Cerebellar nuclear complex (tissue), 1 donor: ENCODE measurements around the gene TMX3.

Source experiments
- DNase-seq, 2 experiments: peaks; one replicate each; lab custom pipeline; 2025; lab: John Stamatoyannopoulos, UW

Gene TMX3

GRCh38 chr18:68707646-68708045 lies 7.3 kb downstream of the TMX3 start:
- no peak for DNase-seq

- DNase-seq: no peak
These were observed 9.8 kb downstream of the TMX3 start for GRCh38 chr18:68705119-68705518.

- no peak for DNase-seq
These were observed 11.6 kb downstream of the TMX3 start for GRCh38 chr18:68703326-68703725.

GRCh38 chr18:68701353-68701752 lies 13.6 kb downstream of the TMX3 start:
- DNase-seq: no peak

GRCh38 chr18:68699043-68699442 lies 15.9 kb downstream of the TMX3 start:
- no peak for DNase-seq

GRCh38 chr18:68696937-68697336 lies 18.0 kb downstream of the TMX3 start:
- no peak for DNase-seq

GRCh38 chr18:68694316-68694715 lies 20.6 kb downstream of the TMX3 start:
- DNase-seq: no peak

- no peak for DNase-seq
These were observed 21.7 kb downstream of the TMX3 start for GRCh38 chr18:68693091-68693815.

GRCh38 chr18:68679528-68679927 lies 35.4 kb downstream of the TMX3 start:
- no peak for DNase-seq

- DNase-seq: peak in 1 of 2 experiments; percentile 14
These were observed 38.0 kb downstream of the TMX3 start for GRCh38 chr18:68676913-68677312.

- DNase-seq: no peak
These were observed 47.8 kb downstream of the TMX3 start for GRCh38 chr18:68667121-68667520.

GRCh38 chr18:68666381-68666780 lies 48.5 kb downstream of the TMX3 start:
- no peak for DNase-seq

GRCh38 chr18:68665628-68666027 lies 49.3 kb downstream of the TMX3 start:
- no peak for DNase-seq

GRCh38 chr18:68662754-68663153 lies 52.2 kb downstream of the TMX3 start:
- DNase-seq: no peak

GRCh38 chr18:68660354-68661183 lies 54.3 kb downstream of the TMX3 start:
- DNase-seq: peak in 1 of 2 experiments; percentile 30

- DNase-seq: no peak
These were observed 66.7 kb downstream of the TMX3 start for GRCh38 chr18:68648191-68648590.

GRCh38 chr18:68642003-68642402 lies 72.9 kb downstream of the TMX3 start:
- DNase-seq: no peak

GRCh38 chr18:68640861-68641260 lies 74.0 kb downstream of the TMX3 start:
- DNase-seq: no peak

- no peak for DNase-seq
These were observed 76.3 kb downstream of the TMX3 start for GRCh38 chr18:68638613-68639012.

- no peak for DNase-seq
These were observed 87.1 kb downstream of the TMX3 start for GRCh38 chr18:68627812-68628211.
